ENCODE measurements around the gene RNU5D-1.
"Not testable (repeated sequence)": the region's sequence is repeated elsewhere in the genome, so short reads cannot be mapped to it uniquely, and the experiment has no call there.

DNA sequence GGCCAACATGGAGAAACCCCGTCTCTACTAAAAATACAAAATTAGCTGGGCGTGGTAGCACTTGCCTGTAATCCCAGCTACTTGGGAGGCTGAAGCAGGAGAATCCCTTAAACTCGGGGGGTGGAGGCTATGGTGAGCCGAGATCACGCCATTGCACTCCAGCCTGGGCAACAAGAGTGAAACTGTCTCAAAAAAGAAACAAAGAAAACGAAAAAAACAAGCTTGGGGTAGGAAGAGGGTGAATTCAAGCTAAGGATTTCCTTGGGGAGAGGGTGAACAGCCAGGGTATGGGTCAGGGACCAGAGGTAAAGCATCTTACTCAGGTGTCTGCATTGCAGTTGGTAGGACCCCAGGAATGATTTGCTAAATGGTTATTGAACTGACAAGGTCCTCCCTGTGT, 35.5 kb upstream of the RNU5D-1 start:
- TF ChIP-seq, protein P1, sequence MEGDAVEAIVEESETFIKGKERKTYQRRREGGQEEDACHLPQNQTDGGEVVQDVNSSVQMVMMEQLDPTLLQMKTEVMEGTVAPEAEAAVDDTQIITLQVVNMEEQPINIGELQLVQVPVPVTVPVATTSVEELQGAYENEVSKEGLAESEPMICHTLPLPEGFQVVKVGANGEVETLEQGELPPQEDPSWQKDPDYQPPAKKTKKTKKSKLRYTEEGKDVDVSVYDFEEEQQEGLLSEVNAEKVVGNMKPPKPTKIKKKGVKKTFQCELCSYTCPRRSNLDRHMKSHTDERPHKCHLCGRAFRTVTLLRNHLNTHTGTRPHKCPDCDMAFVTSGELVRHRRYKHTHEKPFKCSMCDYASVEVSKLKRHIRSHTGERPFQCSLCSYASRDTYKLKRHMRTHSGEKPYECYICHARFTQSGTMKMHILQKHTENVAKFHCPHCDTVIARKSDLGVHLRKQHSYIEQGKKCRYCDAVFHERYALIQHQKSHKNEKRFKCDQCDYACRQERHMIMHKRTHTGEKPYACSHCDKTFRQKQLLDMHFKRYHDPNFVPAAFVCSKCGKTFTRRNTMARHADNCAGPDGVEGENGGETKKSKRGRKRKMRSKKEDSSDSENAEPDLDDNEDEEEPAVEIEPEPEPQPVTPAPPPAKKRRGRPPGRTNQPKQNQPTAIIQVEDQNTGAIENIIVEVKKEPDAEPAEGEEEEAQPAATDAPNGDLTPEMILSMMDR (conservative IDR thresholded peaks at IDR 0.05), result not testable (repeated sequence)
- TF ChIP-seq ZFX (IDR thresholded peaks at IDR 0.05), result not testable (repeated sequence)

All from C4-2B (cell line).